Caco-2 (cell line): ENCODE results near the gene CHERP. TPM values are rescaled to one million over a fixed set of nuclear protein-coding genes. Genes with fewer than 3 reads are reported as not detected.

Source experiments
- BruUV-seq: library from RNA; stranded (reverse); fragments of 400-500 nt; replicated peaks from 2 replicates; lab custom pipeline; 2021; lab: Mats Ljungman, UMichigan
- CTCF ChIA-PET: fragments of 300-600 bp; sonication (Branson Sonifier 250); formaldehyde crosslinking; loops from one replicate; lab custom pipeline; 2022; ENCODE audit warnings: antibody characterized with exemption; lab: Charles Lee
- POLR2A ChIA-PET: fragments of 300-600 bp; sonication (Branson Sonifier 250); formaldehyde crosslinking; loops from one replicate; lab custom pipeline; 2022; ENCODE audit warnings: antibody characterized with exemption; lab: Charles Lee
- DNase-seq, 2 experiments: peaks; one replicate each; pipeline versions ENCODE4 v3.0.0 to v3.0.0-alpha.2; 2020 to 2022
- H3K27me3 ChIP-seq: replicated peaks from 2 replicates; pipeline ENCODE4 v1.6.0; 2011; ENCODE audit warnings: low read length; ENCODE audit not compliant: control insufficient read depth, insufficient read depth
- H3K36me3 ChIP-seq: 2 replicates; pipeline ENCODE4 v1.5.1; 2011; ENCODE audit warnings: low read length; ENCODE audit not compliant: control insufficient read depth, insufficient read depth
- H3K4me1 ChIP-seq: fragments of 250-450 bp; sonication (Bioruptor Pico); 2 replicates; pipeline ENCODE4 v1.5.1; 2020; ENCODE audit warnings: mild to moderate bottlenecking
- H3K4me3 ChIP-seq: 2 replicates; pipeline ENCODE4 v1.5.1; 2011; ENCODE audit warnings: low read depth, mild to moderate bottlenecking, control low read depth, low read length
- H3K9me3 ChIP-seq: fragments of 250-450 bp; sonication (Bioruptor Pico); 2 replicates; pipeline ENCODE4 v1.5.1; 2020; ENCODE audit warnings: mild to moderate bottlenecking, moderate library complexity
- H3K27ac Mint-ChIP-seq: one replicate; pipeline ENCODE4 v1.8.0; 2022; ENCODE audit warnings: mixed read lengths; ENCODE audit not compliant: unreplicated experiment
- H3K27me3 Mint-ChIP-seq: one replicate; pipeline ENCODE4 v1.8.0; 2022; ENCODE audit warnings: mixed read lengths; ENCODE audit not compliant: insufficient read depth, unreplicated experiment
- H3K36me3 Mint-ChIP-seq: one replicate; pipeline ENCODE4 v1.8.0; 2022; ENCODE audit warnings: mild to moderate bottlenecking, mixed read lengths; ENCODE audit not compliant: insufficient read depth, unreplicated experiment
- H3K4me1 Mint-ChIP-seq: one replicate; pipeline ENCODE4 v1.8.0; 2022; ENCODE audit warnings: low read depth, mixed read lengths; ENCODE audit not compliant: unreplicated experiment
- H3K4me3 Mint-ChIP-seq: one replicate; pipeline ENCODE4 v1.8.0; 2022; ENCODE audit warnings: mild to moderate bottlenecking, moderate library complexity, mixed read lengths; ENCODE audit not compliant: unreplicated experiment
- H3K9me3 Mint-ChIP-seq: one replicate; pipeline ENCODE4 v1.8.0; 2022; ENCODE audit warnings: mixed read lengths; ENCODE audit not compliant: unreplicated experiment
- CTCF ChIP-seq, 2 experiments: fragments of 200-600 bp in 1 of 2; IDR thresholded peaks; 1 replicate in 1 of 2; 2 replicates in 1 of 2; pipeline versions ENCODE4 v1.5.1 to v1.8.0; 2011 to 2022; ENCODE audit warnings: antibody characterized with exemption in 1 of 2, control low read depth in 1 of 2, inconsistent platforms in 1 of 2, low read depth in 1 of 2, low read length in 1 of 2, mild to moderate bottlenecking in 1 of 2, moderate library complexity in 1 of 2; ENCODE audit not compliant: insufficient read depth in 1 of 2, severe bottlenecking in 1 of 2, unreplicated experiment in 1 of 2
- intact Hi-C: fragments of 100-400 bp; cut with micrococcal nuclease; formaldehyde crosslinking; loops from one replicate; pipeline ENCODE4 v1.10.0; 2022; ENCODE audit not compliant: unreplicated experiment
- total RNA-seq: library from RNA; stranded (reverse); gene quantifications from 2 replicates; pipeline ENCODE4 v1.2.3, GENCODE V29; 2022

CHERP gene
- total RNA-seq, 1 experiment from 2014 or later: 66.1 TPM

GRCh38 chr19:16470911-16471811, 71.1 kb downstream of the CHERP start:
- no peaks in the 10 kb centered on the region for H3K9me3 Mint-ChIP-seq
- no peaks in the 10 kb centered on the region for H3K27me3 Mint-ChIP-seq
- POLR2A ChIA-PET: interaction anchor here (0.5 to 1.0 kb wide), 2 partner anchors 25 to 1169 kb away, joined by 3 to 7 read pairs; partner anchors contain the start of genes C19orf44 and CALR3
- peak overlapping the region; percentile 90 for H3K4me3 ChIP-seq
- H3K27me3 ChIP-seq: no peaks in the 10 kb centered on the region
- CTCF ChIA-PET: interaction anchor here (0.6 kb wide), 1 partner anchor 829 kb away, joined by 4 read pairs; no protein-coding TSS in a partner anchor
- peak in 1 of 2 experiments; percentile 31 for DNase-seq
- TSS peak; percentile 55 for BruUV-seq
- peaks cover 26% of the 10 kb centered on the region for H3K4me1 Mint-ChIP-seq
- H3K36me3 ChIP-seq: no peaks in the 10 kb centered on the region; the same call in 1 of the 2 replicates
- peaks cover 8% of the 10 kb centered on the region for H3K9me3 ChIP-seq
- peak overlapping the region; percentile 80 for H3K4me3 Mint-ChIP-seq
- H3K4me1 ChIP-seq: peaks cover 4% of the 10 kb centered on the region
- intact Hi-C loops: no loop called here
- no peak for TF ChIP-seq CTCF (IDR thresholded peaks at IDR 0.05; ENCODE audit: insufficient read depth in 1 of 2, low read depth in 1 of 2, low read length in 1 of 2, severe bottlenecking in 1 of 2, unreplicated experiment in 1 of 2)
- peak overlapping the region; percentile 35 for H3K27ac Mint-ChIP-seq
- H3K36me3 Mint-ChIP-seq: peaks cover 4% of the 10 kb centered on the region

GRCh38 chr19:16470541-16470910, 71.7 kb downstream of the CHERP start:
- Histone ChIP-seq H3K4me1 (peaks cover 4% of the 10 kb centered on the region), H3K4me3 (peak overlapping the region; percentile 90), H3K9me3 (peaks cover 8% of the 10 kb centered on the region), H3K27me3 (no peaks in the 10 kb centered on the region), H3K36me3 (no peaks in the 10 kb centered on the region; the same call in 1 of the 2 replicates)
- DNase-seq: no peak
- Mint-ChIP-seq H3K4me1 (peaks cover 26% of the 10 kb centered on the region), H3K9me3 (no peaks in the 10 kb centered on the region), H3K27me3 (no peaks in the 10 kb centered on the region), H3K4me3 (peak overlapping the region; percentile 80), H3K27ac (peak overlapping the region; percentile 35), H3K36me3 (peaks cover 6% of the 10 kb centered on the region)
- ChIA-PET POLR2A (interaction anchor here (0.5 to 1.0 kb wide), 2 partner anchors 25 to 1168 kb away, joined by 3 to 7 read pairs; partner anchors contain the start of genes C19orf44 and CALR3), CTCF (interaction anchor here (0.6 kb wide), 1 partner anchor 830 kb away, joined by 4 read pairs; no protein-coding TSS in a partner anchor)
- no peak for TF ChIP-seq CTCF (IDR thresholded peaks at IDR 0.05; ENCODE audit: insufficient read depth in 1 of 2, low read depth in 1 of 2, low read length in 1 of 2, severe bottlenecking in 1 of 2, unreplicated experiment in 1 of 2)
- intact Hi-C loops: no loop called here
- no TSS peak for BruUV-seq

Other genes with a start within 250 kb of the CHERP start
- 0.77 and 1.2 TPM in 2 replicates for gene KLF2, start 217.6 kb downstream of the CHERP start, total RNA-seq
- gene EPS15L1, start 70.5 kb downstream of the CHERP start, total RNA-seq: 45.0 and 52.5 TPM in 2 replicates
- 0.32 TPM in 1 of 2 replicates, not detected in the other for gene CALR3, start 46.3 kb downstream of the CHERP start, total RNA-seq
- 3.4 and 4.6 TPM in 2 replicates for gene C19orf44, start 46.0 kb downstream of the CHERP start, total RNA-seq
- gene SLC35E1, start 30.0 kb upstream of the CHERP start, total RNA-seq: 37.9 and 41.3 TPM in 2 replicates
- 11.4 and 11.6 TPM in 2 replicates for gene MED26, start 85.8 kb upstream of the CHERP start, total RNA-seq
- gene SMIM7, start 117.7 kb upstream of the CHERP start, total RNA-seq: 65.3 and 74.4 TPM in 2 replicates
- gene TMEM38A, start 118.7 kb upstream of the CHERP start, total RNA-seq: 3.8 and 4.5 TPM in 2 replicates
- not detected in 2 replicates for gene NWD1, start 177.4 kb upstream of the CHERP start, total RNA-seq